Stimulated activated CD4-positive, alpha-beta T cell treated with anti-CD3 and anti-CD28 coated beads, Interleukin-12 subunit alpha, Interleukin-12 subunit beta, amount 100 ng/mL, for 4 hours (primary cell): ENCODE measurements around the gene CASZ1.

ENCODE experiments used
- DNase-seq: peaks from one replicate; pipeline ENCODE4 v3.0.0-alpha.2; 2020

CASZ1 gene

GRCh38 chr1:10634075-10634427 is 162.4 kb downstream of the CASZ1 start:
- DNase-seq: no peak

- DNase-seq: no peak
Observed at GRCh38 chr1:10633416-10633815, 163.0 kb downstream of the CASZ1 start.

- no peak for DNase-seq
Observed at GRCh38 chr1:10632691-10633090, 163.8 kb downstream of the CASZ1 start.

DNA sequence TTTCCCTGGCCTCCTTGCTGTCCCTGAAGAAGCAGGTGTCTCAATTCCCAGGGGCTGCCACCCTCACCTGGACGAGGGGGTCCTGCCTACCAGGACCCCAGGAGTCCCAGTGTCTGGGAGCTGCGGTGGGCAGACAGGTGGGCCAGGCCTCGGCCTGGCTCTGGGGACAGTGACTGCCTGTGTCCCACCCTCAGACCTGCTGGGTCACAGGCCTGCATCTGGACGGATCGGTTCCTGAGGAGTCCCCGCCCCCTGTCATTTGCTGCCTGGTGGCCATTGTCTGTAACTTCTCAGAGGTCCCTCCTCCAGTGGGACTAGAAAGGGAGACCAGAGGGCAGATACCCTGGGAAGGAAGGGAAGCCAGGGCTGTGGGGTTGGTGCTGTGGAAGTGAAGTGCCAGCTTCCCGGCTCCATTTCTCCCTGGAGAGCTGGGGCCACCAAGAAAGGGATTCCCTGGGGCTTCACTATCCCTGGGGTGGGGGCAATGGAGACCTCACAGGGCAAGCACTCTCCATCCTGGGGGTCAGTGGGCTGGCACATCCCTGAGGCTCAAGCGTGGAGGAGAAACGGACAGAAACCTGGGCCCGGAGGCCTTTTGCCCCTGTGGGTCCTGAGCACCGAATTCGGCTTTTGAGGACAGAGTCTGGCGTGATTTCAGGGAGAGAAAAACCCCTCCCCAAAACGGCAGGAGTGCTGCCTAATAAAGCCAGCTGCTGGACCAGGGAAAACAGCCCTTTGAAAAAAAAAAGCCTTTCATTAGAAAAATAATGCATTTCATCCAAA is 164.4 kb downstream of the CASZ1 start:
- DNase-seq: no peak

DNA sequence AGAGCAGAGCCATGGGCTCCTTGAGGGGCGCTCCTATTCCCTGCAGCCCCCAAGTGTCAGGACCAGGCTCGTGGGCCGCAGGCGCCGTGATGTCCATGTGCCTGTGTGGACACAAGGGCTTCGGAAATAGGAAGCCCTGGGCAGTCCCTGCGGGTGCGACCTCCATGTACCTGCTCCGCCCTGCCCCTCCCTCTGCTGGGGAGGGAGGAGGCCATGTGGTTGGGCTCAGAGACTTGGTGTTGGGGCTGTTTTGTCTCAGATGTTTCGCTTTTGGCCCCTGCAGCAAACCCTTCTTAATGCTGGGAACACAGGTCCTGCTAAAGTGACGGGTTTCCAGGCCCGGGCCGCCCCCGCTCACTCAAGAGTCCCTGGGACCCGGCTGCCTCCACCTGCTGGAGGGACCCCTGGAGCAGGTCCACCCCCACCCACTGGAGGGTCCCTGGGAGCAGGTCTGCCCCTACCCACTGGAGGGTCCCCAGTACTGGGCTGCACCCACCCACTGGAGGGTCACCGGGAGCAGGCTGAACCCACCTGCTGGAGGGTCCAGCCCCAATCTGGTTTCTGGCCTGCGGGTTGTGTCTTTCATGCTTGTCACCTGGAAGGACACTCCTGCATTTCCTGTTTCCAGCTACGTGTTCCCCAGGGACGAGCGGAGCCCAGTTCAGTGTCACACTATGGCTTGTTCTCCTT is 165.2 kb downstream of the CASZ1 start:
- no peak for DNase-seq

DNA sequence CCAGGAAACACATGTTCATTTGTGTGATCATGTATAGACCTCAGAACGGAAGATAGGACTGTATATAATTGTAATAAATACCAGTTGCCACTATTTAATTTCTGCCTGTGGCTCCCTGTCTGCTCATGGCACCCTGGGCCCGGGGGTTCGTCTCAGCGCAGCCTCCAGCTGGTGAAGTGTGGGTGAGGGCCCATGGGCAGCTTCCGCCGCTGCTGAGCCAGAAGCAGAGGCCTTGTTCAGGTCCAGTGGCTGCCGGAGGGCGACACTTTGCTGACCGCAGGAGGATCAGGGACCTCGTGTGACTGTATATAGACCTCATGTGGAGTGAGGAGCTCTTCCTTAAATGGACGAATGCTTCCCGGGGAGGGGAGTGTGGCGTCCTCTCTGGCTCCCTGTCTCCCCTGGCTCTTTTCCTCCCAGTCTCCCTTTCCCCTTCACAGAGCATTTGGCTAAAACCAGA is 165.8 kb downstream of the CASZ1 start:
- no peak for DNase-seq

DNA sequence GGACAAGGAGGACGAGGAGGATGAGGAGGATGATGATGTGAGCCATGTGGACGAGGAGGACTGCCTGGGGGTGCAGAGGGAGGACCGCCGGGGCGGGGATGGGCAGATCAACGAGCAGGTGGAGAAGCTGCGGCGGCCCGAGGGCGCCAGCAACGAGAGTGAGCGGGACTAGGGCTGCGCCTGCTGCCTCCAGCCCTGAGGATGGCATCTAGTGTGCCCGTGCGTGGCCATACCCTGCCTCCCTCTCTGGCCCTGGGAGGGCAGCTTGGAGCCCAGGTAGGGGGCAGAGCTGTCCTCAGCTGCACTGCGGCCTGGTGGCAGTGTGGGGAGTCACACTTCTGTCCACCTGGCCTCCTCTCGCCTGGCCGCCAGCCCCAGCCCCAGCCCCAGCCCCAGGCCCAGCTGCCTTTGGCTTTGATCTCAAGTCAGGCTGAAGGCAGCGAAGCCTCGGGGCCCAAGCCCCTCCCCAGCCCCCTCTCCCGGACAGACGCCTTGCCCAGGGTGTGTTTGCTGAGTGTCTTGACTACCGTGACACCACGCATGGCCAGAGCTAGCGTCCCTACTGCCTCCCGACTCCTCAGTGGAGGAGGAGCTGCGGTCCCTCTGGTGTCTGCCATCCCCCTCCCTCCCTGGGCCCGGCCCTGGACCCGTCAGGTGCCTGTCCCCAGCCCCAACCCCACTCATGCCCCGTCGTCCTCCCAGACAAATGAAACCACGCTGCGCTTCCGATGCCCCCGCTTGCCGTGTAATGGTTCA is 166.5 kb downstream of the CASZ1 start:
- no peak for DNase-seq

DNA sequence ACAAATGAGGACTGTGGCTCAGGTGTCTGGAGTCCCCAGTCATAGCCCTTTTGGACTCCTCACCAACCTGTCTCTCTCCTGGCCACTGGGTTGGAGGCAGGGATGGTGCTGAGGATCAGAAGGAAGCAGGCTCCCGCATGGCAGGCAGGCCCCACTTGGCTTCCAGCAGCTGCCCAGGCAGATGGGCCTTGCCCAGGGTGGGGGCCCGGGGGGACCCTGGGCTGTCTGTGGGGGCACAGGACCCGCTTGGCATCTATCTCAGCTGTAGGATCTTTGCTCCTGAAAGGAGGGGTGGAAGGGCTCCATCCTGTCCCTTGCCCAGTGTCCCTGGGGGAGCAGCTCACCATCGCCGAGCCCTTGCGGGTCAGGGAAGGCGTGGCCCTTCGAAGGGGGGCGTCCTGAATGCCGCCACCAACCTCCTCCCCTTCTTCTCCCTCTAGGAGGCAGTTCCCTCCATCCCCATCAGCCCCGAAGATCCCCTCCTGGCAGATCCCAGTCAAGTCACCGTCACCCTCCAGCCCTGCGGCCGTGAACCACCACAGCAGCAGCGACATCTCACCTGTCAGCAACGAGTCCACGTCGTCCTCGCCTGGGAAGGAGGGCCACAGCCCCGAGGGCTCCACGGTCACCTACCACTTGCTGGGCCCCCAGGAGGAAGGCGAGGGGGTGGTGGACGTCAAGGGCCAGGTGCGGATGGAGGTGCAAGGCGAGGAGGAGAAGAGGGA is 167.2 kb downstream of the CASZ1 start:
- DNase-seq: no peak

DNA sequence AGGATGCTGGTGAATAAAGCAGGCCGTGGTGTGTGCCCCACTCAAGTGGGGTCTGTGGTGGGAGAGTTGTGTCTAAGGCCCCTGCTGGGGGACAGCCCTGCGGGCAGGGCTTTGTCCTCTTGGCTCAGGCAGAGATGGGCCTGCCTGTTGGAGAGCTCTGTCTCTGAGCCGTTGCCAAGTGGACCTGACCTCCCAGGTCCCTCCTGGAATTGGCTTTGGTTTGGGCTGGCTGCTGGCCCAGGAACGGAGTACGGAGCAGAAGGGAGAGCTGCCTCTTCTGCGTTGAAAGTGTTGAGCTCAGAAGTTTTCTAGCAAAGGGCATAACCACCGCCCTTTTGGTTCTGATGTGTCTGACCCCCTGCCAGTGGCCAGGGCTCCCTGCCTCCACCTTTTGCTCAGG is 167.8 kb downstream of the CASZ1 start:
- no peak for DNase-seq

- no peak for DNase-seq
Observed at GRCh38 chr1:10626791-10627410, 169.5 kb downstream of the CASZ1 start.

DNA sequence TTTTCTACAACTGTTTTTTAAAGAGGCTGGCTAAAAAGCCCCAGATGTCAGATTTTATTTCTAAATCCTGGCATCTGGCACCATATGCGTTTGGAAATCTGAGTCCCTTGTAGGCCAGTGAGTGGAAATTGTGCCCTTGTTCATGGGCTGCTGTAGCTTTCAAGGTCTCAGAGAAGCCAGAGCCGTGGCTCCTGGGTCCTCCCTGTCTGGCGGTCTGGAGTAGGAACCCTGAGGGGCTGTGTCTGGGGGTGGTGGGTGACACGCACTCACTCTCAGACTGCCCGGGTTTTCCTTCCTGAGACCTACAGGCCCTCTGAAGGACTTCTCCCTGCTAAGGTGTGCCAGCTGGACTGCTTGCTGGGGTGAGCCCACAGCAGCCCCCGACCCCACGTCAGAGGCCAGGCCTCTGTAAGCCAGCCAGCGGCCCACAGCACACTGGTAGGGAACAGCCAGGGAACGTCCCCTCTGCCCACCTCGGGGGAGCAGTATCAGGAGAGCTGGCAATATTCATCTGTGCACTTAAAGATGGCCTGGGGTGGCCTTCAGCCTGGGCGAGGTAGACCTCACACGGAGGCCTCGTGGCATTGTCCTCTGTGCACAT is 170.2 kb downstream of the CASZ1 start:
- DNase-seq: no peak

DNA sequence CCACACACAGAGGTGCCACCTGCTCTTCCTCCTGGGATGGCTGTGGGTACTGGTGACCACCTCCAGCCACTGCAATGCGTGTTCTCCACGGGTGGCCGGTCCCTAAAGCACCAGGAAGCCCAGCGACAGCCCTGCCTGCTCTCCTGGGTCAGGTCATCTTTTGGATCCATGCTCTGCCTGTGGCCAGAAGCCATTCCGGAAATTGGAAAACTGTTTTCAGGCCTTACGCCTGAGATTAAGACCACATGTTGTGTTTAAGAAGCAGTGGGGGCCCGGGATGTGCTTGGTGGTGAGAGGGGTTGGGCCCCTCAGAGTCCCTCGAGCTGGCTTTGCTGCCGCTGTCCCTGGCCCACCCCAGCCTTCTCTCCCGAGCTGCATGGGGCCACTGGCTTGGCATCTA is 170.9 kb downstream of the CASZ1 start:
- no peak for DNase-seq

GRCh38 chr1:10625076-10625475 is 171.4 kb downstream of the CASZ1 start:
- DNase-seq: no peak

GRCh38 chr1:10624256-10625050 is 172.0 kb downstream of the CASZ1 start:
- no peak for DNase-seq

DNA sequence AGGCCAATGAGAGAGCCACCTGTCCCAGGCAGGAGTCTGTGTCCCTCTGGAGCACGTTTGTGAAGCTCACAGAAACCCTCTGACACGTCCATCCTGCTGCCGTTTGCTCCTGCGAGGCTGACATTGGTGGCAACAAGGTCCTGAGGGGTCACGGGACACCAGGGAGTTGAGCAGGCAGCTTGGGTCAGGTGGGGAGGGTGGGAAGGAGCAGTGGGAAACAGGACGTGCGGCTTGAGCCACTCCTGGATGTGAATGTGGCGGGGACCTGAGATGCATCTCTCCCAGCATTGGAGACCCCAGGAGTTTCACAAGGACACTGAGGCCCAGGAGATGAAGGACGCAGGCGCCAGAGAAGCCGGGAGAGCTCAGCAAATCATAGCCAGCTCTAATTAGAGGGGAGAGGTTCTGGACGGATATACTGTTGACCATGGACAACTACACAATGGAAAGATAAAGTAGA is 172.7 kb downstream of the CASZ1 start:
- DNase-seq: no peak

DNA sequence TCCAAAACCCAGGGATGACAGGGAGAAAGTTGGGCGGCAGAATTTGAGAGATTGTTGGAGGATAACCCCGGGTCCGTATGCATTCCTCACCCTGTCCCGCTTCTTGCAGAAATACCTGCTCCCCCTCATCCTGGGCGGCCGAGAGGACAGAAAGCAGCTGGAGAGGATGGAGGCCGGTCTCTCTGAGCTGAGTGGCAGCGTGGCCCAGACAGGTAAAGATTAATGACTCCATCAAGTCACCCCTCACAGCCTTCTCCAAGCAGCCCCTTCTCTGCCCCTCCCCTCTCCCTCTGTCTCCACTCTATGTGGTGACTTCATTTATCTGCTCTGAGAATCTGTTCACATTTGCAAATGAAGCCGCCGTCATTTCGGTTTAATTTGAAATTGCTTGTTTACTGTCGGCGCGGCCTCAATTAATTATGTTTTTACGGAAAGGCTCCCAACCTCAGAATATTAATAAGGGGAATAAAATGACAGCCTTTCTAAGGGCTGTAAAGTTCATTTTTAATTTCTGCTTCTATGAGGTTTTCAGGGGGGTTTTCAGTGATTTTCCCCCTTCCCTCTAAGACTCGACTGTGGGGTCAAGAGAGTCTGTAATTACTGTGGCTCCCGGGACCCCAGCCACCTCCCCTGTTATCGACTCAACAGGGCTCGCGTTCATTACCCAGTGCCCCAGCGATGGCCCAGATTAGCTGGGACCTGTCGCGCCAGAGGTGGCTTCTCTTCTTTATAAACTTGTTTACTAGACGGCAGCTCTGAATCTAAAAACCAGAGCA is 173.3 kb downstream of the CASZ1 start:
- DNase-seq: no peak

- DNase-seq: no peak
Observed at GRCh38 chr1:10621906-10622305, 174.5 kb downstream of the CASZ1 start.

- no peak for DNase-seq
Observed at GRCh38 chr1:10620776-10621175, 175.7 kb downstream of the CASZ1 start.

DNA sequence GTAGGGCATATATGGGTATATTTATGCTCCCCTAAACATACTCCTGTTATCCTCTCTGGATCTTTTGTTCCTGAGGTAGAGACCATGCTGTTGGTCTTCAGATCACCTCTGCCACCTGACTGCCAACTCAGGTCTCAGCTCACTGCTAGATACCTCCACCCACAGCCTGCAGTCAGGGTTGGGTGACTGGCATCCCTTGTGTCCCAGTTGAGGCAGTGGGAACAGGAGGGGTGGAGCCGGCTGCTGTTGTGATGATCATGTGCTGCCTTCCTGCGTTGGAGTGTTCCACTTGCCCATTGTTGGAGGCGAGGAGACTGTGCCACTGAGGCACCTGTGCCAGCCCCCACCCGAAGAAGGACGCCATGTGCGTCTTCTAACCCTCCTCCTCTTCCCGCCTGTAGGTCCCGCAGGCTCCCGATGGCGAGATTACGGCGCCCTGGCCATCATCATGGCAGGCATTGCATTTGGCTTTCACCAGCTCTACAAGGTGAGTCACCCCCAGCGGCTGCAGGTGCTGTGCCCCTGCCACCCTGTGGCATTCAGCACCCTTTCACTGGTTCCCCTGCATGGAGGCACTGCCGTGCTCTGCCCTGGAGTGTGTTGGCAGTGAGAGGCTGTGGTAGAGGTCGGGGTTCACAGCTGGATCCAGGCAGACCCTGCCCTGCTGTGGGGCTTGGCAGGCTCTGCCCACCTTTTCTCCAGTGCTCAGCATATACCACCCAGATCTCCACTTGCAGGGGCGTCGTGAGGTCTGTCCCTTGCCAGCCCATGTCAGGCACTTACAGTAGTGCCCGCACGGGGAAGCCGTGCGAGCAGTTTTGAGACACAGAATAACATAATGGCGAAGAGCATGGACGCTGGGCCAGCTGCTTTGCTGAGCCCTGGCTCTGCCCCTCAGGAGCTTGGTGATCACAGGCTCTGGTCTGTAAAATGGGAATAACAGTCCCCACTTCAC is 178.2 kb downstream of the CASZ1 start:
- no peak for DNase-seq
